ENCODE results near the gene SSX2IP. TPM values are rescaled to one million over a fixed set of nuclear protein-coding genes. Genes with fewer than 3 reads are reported as not detected.

SSX2IP gene
- total RNA-seq, 6 donors from 2014 or later: 2.1 to 15.0 (median 5.4) TPM

DNA sequence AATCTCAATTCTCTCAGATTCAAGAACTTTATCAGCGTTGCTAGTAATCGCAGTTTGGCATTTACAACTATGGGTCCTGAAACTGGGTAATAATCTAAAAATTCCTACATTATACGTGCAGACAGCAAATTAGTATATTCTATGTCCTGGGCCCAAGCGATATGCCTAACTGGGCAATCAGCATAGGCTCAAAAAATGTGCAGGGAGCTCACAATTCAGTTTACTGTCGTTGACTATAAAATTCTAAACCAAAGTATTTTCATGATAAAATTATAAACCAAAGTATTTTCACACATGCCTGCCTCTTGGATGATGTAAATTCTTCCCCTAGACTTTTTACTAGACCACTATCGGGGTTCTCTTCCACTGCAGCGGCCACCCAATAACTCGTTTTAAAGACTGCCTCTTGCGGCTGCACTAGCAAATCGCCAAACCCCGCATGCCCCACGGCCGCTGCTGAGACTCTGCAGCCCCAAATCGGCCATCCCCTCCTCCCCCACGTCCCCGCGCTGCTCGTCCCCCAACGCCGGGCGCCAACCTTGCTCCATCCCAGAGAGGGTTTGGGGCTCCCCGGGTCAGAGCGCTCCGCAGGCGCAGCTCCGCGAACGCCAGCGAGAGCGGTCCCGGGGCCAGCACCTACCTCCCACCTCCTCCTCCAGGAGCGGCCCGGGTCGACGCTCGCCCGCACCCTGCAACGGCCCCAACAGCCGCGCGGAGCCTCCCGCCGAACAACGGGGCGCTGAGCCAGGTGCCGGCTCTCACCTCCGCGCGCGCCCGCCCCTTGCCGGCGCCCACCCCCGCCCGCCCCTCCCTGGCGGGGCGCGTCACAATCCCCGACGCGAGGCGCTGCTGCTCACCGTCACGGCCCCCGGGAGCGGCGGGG lies 506 bp downstream of the SSX2IP start:
- Histone ChIP-seq H3K4me3 (peak overlapping the region; percentile 83 to 94 (median 89)), H3K9me3 (no peaks in the 10 kb centered on the region), H3K27ac (peak overlapping the region; percentile 71 to 90 (median 80)), H3K4me1 (peaks cover 0 to 22% (median 8%) of the 10 kb centered on the region in 4 donors), H3K27me3 (no peaks in the 10 kb centered on the region), H3K36me3 (no peaks in the 10 kb centered on the region)
- 3 to 9% methylated on average over 18 to 66 of the region's 67 CpGs for WGBS, 2 donors
- DNase-seq (peak in 1 of 2 donors; percentile 42), ATAC-seq (ENCODE audit: low FRiP score in 2 of 2) (peak; percentile 64 to 72)
- TF ChIP-seq EP300 (IDR thresholded peaks at IDR 0.05): no peak
- TF ChIP-seq POLR2A (IDR thresholded peaks at IDR 0.05): no peak
- no peak for TF ChIP-seq POLR2AphosphoS5 (IDR thresholded peaks at IDR 0.05)
- TF ChIP-seq, protein P1, sequence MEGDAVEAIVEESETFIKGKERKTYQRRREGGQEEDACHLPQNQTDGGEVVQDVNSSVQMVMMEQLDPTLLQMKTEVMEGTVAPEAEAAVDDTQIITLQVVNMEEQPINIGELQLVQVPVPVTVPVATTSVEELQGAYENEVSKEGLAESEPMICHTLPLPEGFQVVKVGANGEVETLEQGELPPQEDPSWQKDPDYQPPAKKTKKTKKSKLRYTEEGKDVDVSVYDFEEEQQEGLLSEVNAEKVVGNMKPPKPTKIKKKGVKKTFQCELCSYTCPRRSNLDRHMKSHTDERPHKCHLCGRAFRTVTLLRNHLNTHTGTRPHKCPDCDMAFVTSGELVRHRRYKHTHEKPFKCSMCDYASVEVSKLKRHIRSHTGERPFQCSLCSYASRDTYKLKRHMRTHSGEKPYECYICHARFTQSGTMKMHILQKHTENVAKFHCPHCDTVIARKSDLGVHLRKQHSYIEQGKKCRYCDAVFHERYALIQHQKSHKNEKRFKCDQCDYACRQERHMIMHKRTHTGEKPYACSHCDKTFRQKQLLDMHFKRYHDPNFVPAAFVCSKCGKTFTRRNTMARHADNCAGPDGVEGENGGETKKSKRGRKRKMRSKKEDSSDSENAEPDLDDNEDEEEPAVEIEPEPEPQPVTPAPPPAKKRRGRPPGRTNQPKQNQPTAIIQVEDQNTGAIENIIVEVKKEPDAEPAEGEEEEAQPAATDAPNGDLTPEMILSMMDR (IDR thresholded peaks at IDR 0.05): peak in 2 of 6 experiments; percentile 7 to 14

DNA sequence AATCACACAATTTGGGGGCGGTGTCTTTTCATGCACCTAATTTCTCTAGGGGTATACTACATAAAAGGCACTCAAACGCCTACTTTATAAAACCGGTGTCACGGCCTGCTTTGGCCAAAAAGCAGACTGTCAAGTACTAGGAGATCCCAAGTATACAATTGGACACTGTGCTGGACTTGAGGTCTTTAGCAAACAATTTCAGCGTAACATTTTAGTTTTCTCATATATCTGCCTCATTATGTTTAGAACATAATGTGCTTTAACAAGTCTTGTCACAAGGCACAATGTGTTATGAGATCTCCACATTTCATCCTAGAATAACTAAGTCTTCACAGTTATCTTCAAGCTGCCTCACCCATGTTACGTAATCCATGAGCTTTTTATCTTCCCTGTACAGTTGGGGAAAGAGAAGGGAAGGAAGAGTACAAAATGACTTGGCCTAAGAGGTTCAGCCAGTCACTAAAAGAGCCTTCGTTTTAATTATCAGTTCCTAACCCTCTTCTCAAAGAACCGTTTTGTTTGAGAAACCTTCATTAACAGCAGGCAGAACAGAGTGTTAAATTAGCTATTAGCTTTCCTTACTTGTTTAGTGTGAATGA lies 1.7 kb downstream of the SSX2IP start:
- ATAC-seq (ENCODE audit: low FRiP score in 2 of 2): no peak

DNA sequence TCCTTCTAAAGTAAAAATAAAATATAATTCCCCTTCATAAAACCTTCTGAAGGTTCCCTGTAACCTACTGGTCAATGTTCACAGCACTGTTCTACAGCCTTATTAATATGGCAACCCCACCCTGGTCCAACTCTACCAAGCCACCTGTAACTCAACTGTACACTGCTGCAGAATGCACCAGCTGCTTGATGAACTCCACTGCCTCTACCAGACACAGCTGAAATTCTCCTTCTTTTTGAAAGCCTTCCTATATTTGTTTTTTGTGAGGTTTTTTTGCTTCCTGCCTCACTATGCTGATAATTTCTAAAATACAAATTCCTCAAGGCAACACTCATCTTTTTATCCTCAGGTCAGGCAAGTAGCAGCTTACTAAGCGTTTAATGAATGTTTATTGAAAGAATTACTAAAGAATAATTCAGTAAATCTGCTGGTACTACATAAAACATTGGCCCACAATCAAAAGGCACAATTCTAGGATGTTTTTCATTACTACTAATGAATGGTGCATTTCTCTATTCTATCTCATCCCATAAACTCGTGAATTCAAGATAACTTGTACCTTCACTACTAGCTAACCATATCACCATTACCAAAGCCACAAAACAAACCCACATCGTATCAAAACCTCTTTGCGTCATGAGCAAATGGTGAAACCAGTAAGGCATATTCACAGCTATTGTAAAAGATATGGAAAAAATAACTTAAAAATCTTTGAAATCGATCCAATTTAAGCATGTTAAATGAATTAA lies 2.4 kb downstream of the SSX2IP start:
- DNase-seq (no peak), ATAC-seq (ENCODE audit: low FRiP score in 2 of 2) (no peak)
- Histone ChIP-seq H3K36me3 (no peaks in the 10 kb centered on the region), H3K4me3 (no peak overlapping the region), H3K27ac (no peak overlapping the region), H3K27me3 (no peaks in the 10 kb centered on the region), H3K4me1 (peaks cover 0 to 22% (median 8%) of the 10 kb centered on the region in 4 donors), H3K9me3 (no peaks in the 10 kb centered on the region)
- TF ChIP-seq POLR2AphosphoS5 (IDR thresholded peaks at IDR 0.05): no peak
- TF ChIP-seq, protein P1 (IDR thresholded peaks at IDR 0.05): no peak
- no peak for TF ChIP-seq EP300 (IDR thresholded peaks at IDR 0.05)
- no peak for TF ChIP-seq POLR2A (IDR thresholded peaks at IDR 0.05)
- WGBS, 2 donors: 80 to 89% methylated on average over 5 of the region's 5 CpGs

More for the DNA sequence above, 1.7 kb downstream of the SSX2IP start:
- H3K36me3 ChIP-seq: no peaks in the 10 kb centered on the region
- H3K27ac ChIP-seq: no peak overlapping the region
- peaks cover 0 to 22% (median 8%) of the 10 kb centered on the region in 4 donors for H3K4me1 ChIP-seq
- TF ChIP-seq POLR2A (IDR thresholded peaks at IDR 0.05) (no peak), POLR2AphosphoS5 (IDR thresholded peaks at IDR 0.05) (no peak), EP300 (IDR thresholded peaks at IDR 0.05) (no peak)
- TF ChIP-seq, protein P1 (IDR thresholded peaks at IDR 0.05): no peak
- no peak for DNase-seq
- H3K27me3 ChIP-seq: no peaks in the 10 kb centered on the region
- no peak overlapping the region for H3K4me3 ChIP-seq
- H3K9me3 ChIP-seq: no peaks in the 10 kb centered on the region
- 80 to 84% methylated on average over 8 of the region's 8 CpGs for WGBS, 2 donors

DNA sequence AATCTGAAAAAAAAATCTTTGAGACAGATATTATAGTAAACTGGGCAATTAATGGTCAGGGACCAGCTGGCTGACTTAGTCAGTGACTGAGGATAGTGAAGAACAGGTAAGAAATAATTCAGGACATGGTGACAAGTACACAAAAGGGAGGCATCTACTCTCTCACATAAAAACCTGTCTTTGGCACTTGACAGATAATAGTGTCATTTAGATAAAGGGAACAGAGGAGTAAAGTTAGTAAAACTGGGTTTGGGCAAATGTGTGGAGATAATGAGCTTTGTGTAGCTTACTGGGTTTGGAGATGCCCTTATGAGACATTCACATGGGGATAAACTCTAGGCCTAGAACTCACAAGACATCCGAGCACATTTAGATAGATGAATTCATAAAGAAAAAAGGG lies 4.0 kb downstream of the SSX2IP start:
- H3K9me3 ChIP-seq: no peaks in the 10 kb centered on the region
- no peaks in the 10 kb centered on the region for H3K36me3 ChIP-seq
- 89 to 94% methylated on average over 1 of the region's 1 CpG for WGBS, 2 donors
- no peak overlapping the region for H3K4me3 ChIP-seq
- TF ChIP-seq EP300 (IDR thresholded peaks at IDR 0.05) (no peak), POLR2AphosphoS5 (IDR thresholded peaks at IDR 0.05) (no peak), POLR2A (IDR thresholded peaks at IDR 0.05) (no peak)
- TF ChIP-seq, protein P1 (IDR thresholded peaks at IDR 0.05): no peak
- no peak overlapping the region for H3K27ac ChIP-seq
- DNase-seq (no peak), ATAC-seq (ENCODE audit: low FRiP score in 2 of 2) (no peak)
- peaks cover 0 to 19% (median 8%) of the 10 kb centered on the region in 4 donors for H3K4me1 ChIP-seq
- H3K27me3 ChIP-seq: no peaks in the 10 kb centered on the region

Data from upper lobe of left lung (tissue), 6 donors.